Measurements from ENCODE around the gene FERMT3.

FERMT3 gene

GRCh38 chr11:64247729-64248531 is 41.4 kb downstream of the FERMT3 start:
- no peak for DNase-seq (ENCODE audit: low read depth in 3 of 3)

GRCh38 chr11:64248578-64248977 is 42.1 kb downstream of the FERMT3 start:
- no peak for DNase-seq (ENCODE audit: low read depth in 3 of 3)

- no peak for DNase-seq (ENCODE audit: low read depth in 3 of 3)
Observed at GRCh38 chr11:64249038-64249437, 42.5 kb downstream of the FERMT3 start.

- no peak for DNase-seq (ENCODE audit: low read depth in 3 of 3)
Observed at GRCh38 chr11:64249563-64250414, 43.3 kb downstream of the FERMT3 start.

- DNase-seq (ENCODE audit: low read depth in 3 of 3), result no peak
Observed at GRCh38 chr11:64250415-64251015, 44.0 kb downstream of the FERMT3 start.

GRCh38 chr11:64251016-64251752 is 44.7 kb downstream of the FERMT3 start, which contains the start of gene PLCB3:
TSS of gene PLCB3 (plus strand) at chr11:64251530. CDS start at chr11:64251650, 120 bp downstream.
- DNase-seq (ENCODE audit: low read depth in 3 of 3), result peak in 2 of 3 experiments; percentile 42 to 57

- DNase-seq (ENCODE audit: low read depth in 3 of 3), result no peak
Observed at GRCh38 chr11:64251753-64252002, 45.2 kb downstream of the FERMT3 start.

GRCh38 chr11:64252003-64252872 is 45.7 kb downstream of the FERMT3 start:
- no peak for DNase-seq (ENCODE audit: low read depth in 3 of 3)

- no peak for DNase-seq (ENCODE audit: low read depth in 3 of 3)
Observed at GRCh38 chr11:64253043-64253442, 46.5 kb downstream of the FERMT3 start.

- no peak for DNase-seq (ENCODE audit: low read depth in 3 of 3)
Observed at GRCh38 chr11:64253481-64253880, 47.0 kb downstream of the FERMT3 start.

- no peak for DNase-seq (ENCODE audit: low read depth in 3 of 3)
Observed at GRCh38 chr11:64254326-64254725, 47.8 kb downstream of the FERMT3 start.

GRCh38 chr11:64255135-64256128 is 48.9 kb downstream of the FERMT3 start:
- DNase-seq (ENCODE audit: low read depth in 3 of 3), result no peak

- no peak for DNase-seq (ENCODE audit: low read depth in 3 of 3)
Observed at GRCh38 chr11:64256300-64256699, 49.8 kb downstream of the FERMT3 start.

GRCh38 chr11:64258356-64258755 is 51.8 kb downstream of the FERMT3 start:
- DNase-seq (ENCODE audit: low read depth in 3 of 3), result no peak

- no peak for DNase-seq (ENCODE audit: low read depth in 3 of 3)
Observed at GRCh38 chr11:64258946-64259532, 52.5 kb downstream of the FERMT3 start.

- DNase-seq (ENCODE audit: low read depth in 3 of 3), result no peak
Observed at GRCh38 chr11:64259533-64260067, 53.1 kb downstream of the FERMT3 start.

GRCh38 chr11:64260147-64260708 is 53.7 kb downstream of the FERMT3 start:
- no peak for DNase-seq (ENCODE audit: low read depth in 3 of 3)

- no peak for DNase-seq (ENCODE audit: low read depth in 3 of 3)
Observed at GRCh38 chr11:64261556-64262080, 55.1 kb downstream of the FERMT3 start.

Measured in stimulated activated CD4-positive, alpha-beta T cell treated with anti-CD3 and anti-CD28 coated beads, TNF-alpha, amount 100 ng/mL, for 4 hours (primary cell).